HL-60 (cell line): ENCODE data around the gene KRTAP24-1.

Source experiments
- DNase-seq, 2 experiments: peaks; one replicate each; pipeline ENCODE4 v3.0.0-alpha.2; 2010 to 2020; ENCODE audit warnings: low read depth in 1 of 2, low spot score in 1 of 2
- H3K27ac ChIP-seq: fragments of 250-450 bp; sonication (Bioruptor Pico); replicated peaks from 2 replicates; pipeline ENCODE4 v1.5.1; 2020; ENCODE audit warnings: mild to moderate bottlenecking, moderate library complexity
- H3K27me3 ChIP-seq: fragments of 250-450 bp; sonication (Bioruptor Pico); 2 replicates; pipeline ENCODE4 v1.5.1; 2021; ENCODE audit warnings: mild to moderate bottlenecking, moderate library complexity; ENCODE audit not compliant: insufficient read depth, poor library complexity, severe bottlenecking
- H3K4me3 ChIP-seq: replicated peaks from 2 replicates; pipeline ENCODE4 v1.5.1; 2011; ENCODE audit warnings: mild to moderate bottlenecking, control low read depth, low read length; ENCODE audit not compliant: insufficient read depth
- CTCF ChIP-seq: IDR thresholded peaks from one replicate; pipeline ENCODE4 v1.5.1; 2011; ENCODE audit warnings: low read length, control low read depth, inconsistent platforms; ENCODE audit not compliant: insufficient read depth
- GABPA ChIP-seq: IDR thresholded peaks from 2 replicates; pipeline ENCODE4 v1.6.1; 2012; ENCODE audit warnings: low read depth
- POLR2AphosphoS5 ChIP-seq: IDR thresholded peaks from 2 replicates; pipeline ENCODE4 v1.6.1; 2012; ENCODE audit warnings: low read depth
- REST ChIP-seq: IDR thresholded peaks from 2 replicates; pipeline ENCODE4 v1.6.1; 2012; ENCODE audit warnings: low read depth; ENCODE audit not compliant: insufficient replicate concordance
- SPI1 ChIP-seq: IDR thresholded peaks from 2 replicates; pipeline ENCODE4 v1.6.1; 2012; ENCODE audit warnings: low read depth, mild to moderate bottlenecking, borderline replicate concordance

KRTAP24-1 gene

GRCh38 chr21:30320215-30320614, 37.5 kb upstream of the KRTAP24-1 start, which contains the start of gene KRTAP26-1:
Gene KRTAP26-1 (minus strand): TSS chr21:30320315. CDS start chr21:30320035, 280 bp downstream.
- H3K27me3 ChIP-seq = no peaks in the 10 kb centered on the region
- no peak for TF ChIP-seq SPI1
- TF ChIP-seq POLR2AphosphoS5 = no peak
- no peak for TF ChIP-seq REST
- no peak for TF ChIP-seq CTCF
- TF ChIP-seq GABPA = no peak
- no peak within 1 kb of the TSS for H3K4me3 ChIP-seq
- no peak for DNase-seq
- no peak within 1 kb of the TSS for H3K27ac ChIP-seq

- TF ChIP-seq GABPA = no peak
- no peak for TF ChIP-seq SPI1
- TF ChIP-seq CTCF = no peak
- TF ChIP-seq REST = no peak
- no peak for TF ChIP-seq POLR2AphosphoS5
- no peaks in the 10 kb centered on the region for H3K27me3 ChIP-seq
- no peak for DNase-seq
- H3K4me3 ChIP-seq = no peak overlapping the region
- H3K27ac ChIP-seq = no peak overlapping the region
Observed at GRCh38 chr21:30315701-30316100, 33.0 kb upstream of the KRTAP24-1 start.

- Histone ChIP-seq H3K4me3 (no peak overlapping the region), H3K27ac (no peak overlapping the region), H3K27me3 (no peaks in the 10 kb centered on the region)
- DNase-seq = no peak
- TF ChIP-seq GABPA = no peak
- no peak for TF ChIP-seq REST
- no peak for TF ChIP-seq SPI1
- TF ChIP-seq POLR2AphosphoS5 = no peak
Observed at GRCh38 chr21:30306884-30307283, 24.1 kb upstream of the KRTAP24-1 start.

- TF ChIP-seq SPI1 (no peak), CTCF (no peak), REST (no peak), POLR2AphosphoS5 (no peak)
- no peak for DNase-seq
- no peak overlapping the region for H3K27ac ChIP-seq
- H3K4me3 ChIP-seq = no peak overlapping the region
- H3K27me3 ChIP-seq = no peaks in the 10 kb centered on the region
Observed at GRCh38 chr21:30305136-30305535, 22.4 kb upstream of the KRTAP24-1 start.
